ENCODE measurements around the gene ZSCAN29. TPM values are rescaled to one million over a fixed set of nuclear protein-coding genes. Genes with fewer than 3 reads are reported as not detected.

ZSCAN29 gene
- total and polyA plus RNA-seq, 2 of the 13 experiments (the other 11 are each of a cell fraction or from before 2014, with no cell fraction given): 8.3 to 27.4 TPM

GRCh38 chr15:43390723-43391122, 19.9 kb upstream of the ZSCAN29 start:
- ChIA-PET CTCF (ENCODE audit: low intra/inter-chr PET ratio, low total read pairs) (no interaction called here), POLR2A (interaction anchor here (1.5 kb wide), 1 partner anchor 16 kb away, joined by 3 read pairs; no protein-coding TSS in a partner anchor)
- Histone ChIP-seq H3K36me3 (replicated peaks in 1 of 2; ENCODE audit: control insufficient read depth in 1 of 2, insufficient read depth in 2 of 2, low read length in 2 of 2) (peaks cover 9 to 43% of the 10 kb centered on the region in 2 experiments), H3K4me3 (replicated peaks in 1 of 3; ENCODE audit: insufficient read depth in 1 of 3, low read depth in 2 of 3, low read length in 3 of 3) (no peak overlapping the region), H2AFZ (ENCODE audit: low read length) (no peak overlapping the region), H3K27ac (ENCODE audit: extremely low read length, insufficient read depth, low read length) (no peak overlapping the region), H3K4me1 (ENCODE audit: insufficient read depth, low read length) (no peaks in the 10 kb centered on the region), H3K79me2 (ENCODE audit: insufficient read depth, low read length) (no peaks in the 10 kb centered on the region), H3K27me3 (ENCODE audit: control insufficient read depth in 1 of 2, insufficient read depth in 2 of 2, low read length in 2 of 2) (no peaks in the 10 kb centered on the region), H4K20me1 (ENCODE audit: insufficient read depth, low read length) (no peaks in the 10 kb centered on the region), H3K9ac (ENCODE audit: insufficient read depth, low read depth, low read length) (no peak overlapping the region), H3K9me3 (ENCODE audit: low read length) (no peaks in the 10 kb centered on the region), H3K4me2 (ENCODE audit: low read depth, low read length) (no peak overlapping the region)
- WGBS (ENCODE audit: low lambda C conversion rate): 98% methylated on average over 8 of the region's 8 CpGs
- FAIRE-seq: no peak
- ATAC-seq: no peak
- in situ Hi-C loops (cut with HindIII; ENCODE audit: extremely low pct_ligation_motif_present, low pct_unique_long_range_greater_than_20kb): no loop called here
- BruUV-seq (replicated peaks): no TSS peak
- TF ChIP-seq ZC3H13 (CRISPR knock-in tag; IDR thresholded peaks at IDR 0.05) (no peak), KLF9 (CRISPR knock-in tag; IDR thresholded peaks at IDR 0.05; ENCODE audit: low read depth) (no peak), RXRA (CRISPR knock-in tag; IDR thresholded peaks at IDR 0.05) (no peak), CBX2 (IDR thresholded peaks at IDR 0.05; ENCODE audit: low read depth, low read length) (no peak), CBX2 (CRISPR knock-in tag; IDR thresholded peaks at IDR 0.05; ENCODE audit: low read depth) (no peak), ZNF549 (CRISPR knock-in tag; IDR thresholded peaks at IDR 0.05) (no peak), STAT5B (CRISPR knock-in tag; IDR thresholded peaks at IDR 0.05) (no peak), ZNF138 (CRISPR knock-in tag; IDR thresholded peaks at IDR 0.05; ENCODE audit: low read depth) (no peak), ZNF724P (CRISPR knock-in tag; IDR thresholded peaks at IDR 0.05; ENCODE audit: borderline replicate concordance) (no peak), ZNF543 (CRISPR knock-in tag; IDR thresholded peaks at IDR 0.05) (no peak)
- TF ChIP-seq, protein P1, sequence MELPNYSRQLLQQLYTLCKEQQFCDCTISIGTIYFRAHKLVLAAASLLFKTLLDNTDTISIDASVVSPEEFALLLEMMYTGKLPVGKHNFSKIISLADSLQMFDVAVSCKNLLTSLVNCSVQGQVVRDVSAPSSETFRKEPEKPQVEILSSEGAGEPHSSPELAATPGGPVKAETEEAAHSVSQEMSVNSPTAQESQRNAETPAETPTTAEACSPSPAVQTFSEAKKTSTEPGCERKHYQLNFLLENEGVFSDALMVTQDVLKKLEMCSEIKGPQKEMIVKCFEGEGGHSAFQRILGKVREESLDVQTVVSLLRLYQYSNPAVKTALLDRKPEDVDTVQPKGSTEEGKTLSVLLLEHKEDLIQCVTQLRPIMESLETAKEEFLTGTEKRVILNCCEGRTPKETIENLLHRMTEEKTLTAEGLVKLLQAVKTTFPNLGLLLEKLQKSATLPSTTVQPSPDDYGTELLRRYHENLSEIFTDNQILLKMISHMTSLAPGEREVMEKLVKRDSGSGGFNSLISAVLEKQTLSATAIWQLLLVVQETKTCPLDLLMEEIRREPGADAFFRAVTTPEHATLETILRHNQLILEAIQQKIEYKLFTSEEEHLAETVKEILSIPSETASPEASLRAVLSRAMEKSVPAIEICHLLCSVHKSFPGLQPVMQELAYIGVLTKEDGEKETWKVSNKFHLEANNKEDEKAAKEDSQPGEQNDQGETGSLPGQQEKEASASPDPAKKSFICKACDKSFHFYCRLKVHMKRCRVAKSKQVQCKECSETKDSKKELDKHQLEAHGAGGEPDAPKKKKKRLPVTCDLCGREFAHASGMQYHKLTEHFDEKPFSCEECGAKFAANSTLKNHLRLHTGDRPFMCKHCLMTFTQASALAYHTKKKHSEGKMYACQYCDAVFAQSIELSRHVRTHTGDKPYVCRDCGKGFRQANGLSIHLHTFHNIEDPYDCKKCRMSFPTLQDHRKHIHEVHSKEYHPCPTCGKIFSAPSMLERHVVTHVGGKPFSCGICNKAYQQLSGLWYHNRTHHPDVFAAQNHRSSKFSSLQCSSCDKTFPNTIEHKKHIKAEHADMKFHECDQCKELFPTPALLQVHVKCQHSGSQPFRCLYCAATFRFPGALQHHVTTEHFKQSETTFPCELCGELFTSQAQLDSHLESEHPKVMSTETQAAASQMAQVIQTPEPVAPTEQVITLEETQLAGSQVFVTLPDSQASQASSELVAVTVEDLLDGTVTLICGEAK (IDR thresholded peaks at IDR 0.05): no peak
- TF ChIP-seq, protein P1 (CRISPR knock-in tag; IDR thresholded peaks at IDR 0.05): no peak
- DNase-seq (ENCODE audit: low spot score): no peak
- intact Hi-C loops (cut with micrococcal nuclease; ENCODE audit: unreplicated experiment): no loop called here

All from HepG2 (cell line).